HEK293 (cell line): Measurements from ENCODE around the gene PLAU.

Source experiments
- ZNF10 ChIP-seq: fragments of 450-650 bp; formaldehyde crosslinking; IDR thresholded peaks from 2 replicates; pipeline ENCODE4 v1.5.1; 2017; ENCODE audit warnings: missing biosample characterization, missing genetic modification characterization
- ZNF140 ChIP-seq: fragments of 450-650 bp; formaldehyde crosslinking; IDR thresholded peaks from 2 replicates; pipeline ENCODE4 v1.5.1; 2016; ENCODE audit warnings: missing biosample characterization, missing genetic modification characterization
- TF ChIP-seq, protein P1 (sequence below): fragments of 450-650 bp; formaldehyde crosslinking; IDR thresholded peaks from 2 replicates; pipeline ENCODE4 v1.5.1; 2016; ENCODE audit warnings: missing biosample characterization, missing genetic modification characterization
- TF ChIP-seq, protein P2 (sequence below): fragments of 450-650 bp; formaldehyde crosslinking; IDR thresholded peaks from 2 replicates; pipeline ENCODE4 v1.5.1; 2016; ENCODE audit warnings: missing biosample characterization, missing genetic modification characterization, low read depth

DNA sequence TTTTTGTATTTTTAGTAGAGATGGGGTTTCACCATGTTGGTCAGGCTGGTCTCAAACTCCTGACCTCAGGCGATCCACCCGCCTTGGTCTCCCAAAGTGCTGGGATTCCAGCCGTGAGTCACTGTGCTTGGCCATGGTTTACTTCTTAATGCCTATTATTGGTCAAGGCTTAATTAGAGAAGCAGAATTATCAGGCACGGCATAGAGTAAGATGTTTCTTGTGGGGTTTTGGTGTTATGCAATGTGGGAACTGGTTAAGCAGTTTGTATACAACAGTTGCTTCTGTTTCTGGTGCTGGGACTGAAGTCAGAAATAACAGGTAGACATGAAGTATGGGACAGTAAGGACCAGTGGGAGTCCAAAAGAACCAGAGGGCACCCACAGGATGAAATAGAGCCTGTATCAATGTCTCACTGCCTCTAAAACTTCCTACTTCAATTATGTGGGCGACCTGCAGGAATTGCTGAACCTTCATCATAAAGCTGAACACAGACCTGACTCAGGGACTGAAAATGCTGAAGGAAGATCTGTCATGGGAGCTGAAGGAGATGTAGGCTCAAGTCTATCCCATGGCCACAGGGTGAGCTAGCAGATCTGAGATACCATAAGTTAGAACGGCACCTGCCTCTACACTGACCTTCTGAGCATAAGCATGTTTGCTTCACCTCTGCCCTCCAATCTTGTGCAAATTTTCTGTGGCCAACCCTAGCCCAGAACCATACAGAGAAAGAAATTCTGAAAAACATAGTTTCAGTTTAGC, 48.7 kb downstream of the PLAU start:
- TF ChIP-seq, protein P1, sequence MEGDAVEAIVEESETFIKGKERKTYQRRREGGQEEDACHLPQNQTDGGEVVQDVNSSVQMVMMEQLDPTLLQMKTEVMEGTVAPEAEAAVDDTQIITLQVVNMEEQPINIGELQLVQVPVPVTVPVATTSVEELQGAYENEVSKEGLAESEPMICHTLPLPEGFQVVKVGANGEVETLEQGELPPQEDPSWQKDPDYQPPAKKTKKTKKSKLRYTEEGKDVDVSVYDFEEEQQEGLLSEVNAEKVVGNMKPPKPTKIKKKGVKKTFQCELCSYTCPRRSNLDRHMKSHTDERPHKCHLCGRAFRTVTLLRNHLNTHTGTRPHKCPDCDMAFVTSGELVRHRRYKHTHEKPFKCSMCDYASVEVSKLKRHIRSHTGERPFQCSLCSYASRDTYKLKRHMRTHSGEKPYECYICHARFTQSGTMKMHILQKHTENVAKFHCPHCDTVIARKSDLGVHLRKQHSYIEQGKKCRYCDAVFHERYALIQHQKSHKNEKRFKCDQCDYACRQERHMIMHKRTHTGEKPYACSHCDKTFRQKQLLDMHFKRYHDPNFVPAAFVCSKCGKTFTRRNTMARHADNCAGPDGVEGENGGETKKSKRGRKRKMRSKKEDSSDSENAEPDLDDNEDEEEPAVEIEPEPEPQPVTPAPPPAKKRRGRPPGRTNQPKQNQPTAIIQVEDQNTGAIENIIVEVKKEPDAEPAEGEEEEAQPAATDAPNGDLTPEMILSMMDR (tag by site-specific recombination) = no peak
- TF ChIP-seq, protein P2, sequence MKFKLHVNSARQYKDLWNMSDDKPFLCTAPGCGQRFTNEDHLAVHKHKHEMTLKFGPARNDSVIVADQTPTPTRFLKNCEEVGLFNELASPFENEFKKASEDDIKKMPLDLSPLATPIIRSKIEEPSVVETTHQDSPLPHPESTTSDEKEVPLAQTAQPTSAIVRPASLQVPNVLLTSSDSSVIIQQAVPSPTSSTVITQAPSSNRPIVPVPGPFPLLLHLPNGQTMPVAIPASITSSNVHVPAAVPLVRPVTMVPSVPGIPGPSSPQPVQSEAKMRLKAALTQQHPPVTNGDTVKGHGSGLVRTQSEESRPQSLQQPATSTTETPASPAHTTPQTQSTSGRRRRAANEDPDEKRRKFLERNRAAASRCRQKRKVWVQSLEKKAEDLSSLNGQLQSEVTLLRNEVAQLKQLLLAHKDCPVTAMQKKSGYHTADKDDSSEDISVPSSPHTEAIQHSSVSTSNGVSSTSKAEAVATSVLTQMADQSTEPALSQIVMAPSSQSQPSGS (tag by site-specific recombination) = no peak
- no peak for TF ChIP-seq ZNF140 (tag by site-specific recombination)
- TF ChIP-seq ZNF10 (tag by site-specific recombination) = no peak
